GM12873 (cell line): ENCODE data around the gene SEPTIN5.

ENCODE experiments used
- CTCF ChIP-seq: IDR thresholded peaks from 2 replicates; pipeline ENCODE4 v1.5.1; 2012; ENCODE audit warnings: low read depth, mild to moderate bottlenecking, moderate library complexity, low read length, control low read depth; ENCODE audit not compliant: insufficient read depth; ENCODE audit errors: missing control alignments

The SEPTIN5 gene

GRCh38 chr22:19743651-19744050, 29.3 kb downstream of the SEPTIN5 start:
- no peak for TF ChIP-seq CTCF

GRCh38 chr22:19744350-19745006, 30.2 kb downstream of the SEPTIN5 start:
- TF ChIP-seq CTCF: no peak

GRCh38 chr22:19745155-19746101, 31.1 kb downstream of the SEPTIN5 start:
- TF ChIP-seq CTCF: no peak

- no peak for TF ChIP-seq CTCF
Measured at GRCh38 chr22:19746726-19747125, 32.4 kb downstream of the SEPTIN5 start.

GRCh38 chr22:19747551-19747950, 33.2 kb downstream of the SEPTIN5 start:
- no peak for TF ChIP-seq CTCF

GRCh38 chr22:19748139-19748538, 33.8 kb downstream of the SEPTIN5 start:
- no peak for TF ChIP-seq CTCF

GRCh38 chr22:19748991-19749664, 34.8 kb downstream of the SEPTIN5 start:
- TF ChIP-seq CTCF: no peak
